Measurements from ENCODE around the gene HECTD3.
"Not testable (repeated sequence)": the region's sequence is repeated elsewhere in the genome, so short reads cannot be mapped to it uniquely, and the experiment has no call there.

The HECTD3 gene

GRCh38 chr1:44988531-44989156 lies 22.5 kb downstream of the HECTD3 start:
- DNase-seq (ENCODE audit: low read depth in 2 of 2) = no peak

GRCh38 chr1:44985747-44986359 lies 25.3 kb downstream of the HECTD3 start:
- DNase-seq (ENCODE audit: low read depth in 2 of 2) = no peak

DNA sequence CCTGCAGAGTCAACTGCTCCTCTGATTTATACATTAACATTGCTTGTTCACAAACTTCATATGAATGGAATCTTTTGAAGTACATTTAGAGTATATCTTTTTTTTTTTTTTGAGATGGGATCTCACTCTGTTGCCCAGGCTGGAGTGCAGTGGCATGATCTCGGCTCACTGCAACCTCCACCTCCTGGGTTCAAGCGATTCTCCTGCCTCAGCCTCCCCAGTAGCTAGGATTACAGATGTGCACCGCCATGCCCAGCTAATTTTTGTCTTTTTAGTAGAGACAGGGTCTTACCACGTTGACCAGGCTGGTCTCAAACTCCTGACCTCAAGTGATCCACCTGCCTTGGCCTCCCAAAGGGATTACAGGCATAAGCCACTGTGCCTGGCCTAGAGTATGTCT lies 33.8 kb downstream of the HECTD3 start:
- DNase-seq (ENCODE audit: low read depth in 2 of 2) = not testable (repeated sequence)

- DNase-seq (ENCODE audit: low read depth in 2 of 2) = no peak
Measured at GRCh38 chr1:44976252-44976651, 34.9 kb downstream of the HECTD3 start.

GRCh38 chr1:44973645-44974044 lies 37.5 kb downstream of the HECTD3 start:
- DNase-seq (ENCODE audit: low read depth in 2 of 2) = no peak

- DNase-seq (ENCODE audit: low read depth in 2 of 2) = no peak
Measured at GRCh38 chr1:44970317-44970716, 40.8 kb downstream of the HECTD3 start.

DNA sequence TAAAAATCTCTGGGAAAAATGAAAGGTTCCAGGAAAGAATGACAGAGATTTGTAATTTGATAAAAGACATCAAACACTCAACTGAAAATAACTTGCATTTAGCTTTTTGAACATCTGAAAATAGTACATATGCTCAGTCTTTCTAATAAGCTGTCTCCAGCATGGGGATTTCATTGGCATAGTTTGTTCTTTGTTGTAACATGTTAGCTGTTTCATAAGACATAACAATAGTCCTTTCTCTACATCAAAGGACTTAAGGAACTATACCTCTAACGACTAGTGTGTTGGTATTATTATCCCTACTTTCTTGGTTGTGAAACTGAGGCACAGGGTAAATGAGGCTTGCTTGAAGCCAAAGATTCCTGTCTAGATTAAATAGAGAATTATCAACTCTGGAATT lies 46.7 kb downstream of the HECTD3 start:
- DNase-seq (ENCODE audit: low read depth in 2 of 2) = no peak

DNA sequence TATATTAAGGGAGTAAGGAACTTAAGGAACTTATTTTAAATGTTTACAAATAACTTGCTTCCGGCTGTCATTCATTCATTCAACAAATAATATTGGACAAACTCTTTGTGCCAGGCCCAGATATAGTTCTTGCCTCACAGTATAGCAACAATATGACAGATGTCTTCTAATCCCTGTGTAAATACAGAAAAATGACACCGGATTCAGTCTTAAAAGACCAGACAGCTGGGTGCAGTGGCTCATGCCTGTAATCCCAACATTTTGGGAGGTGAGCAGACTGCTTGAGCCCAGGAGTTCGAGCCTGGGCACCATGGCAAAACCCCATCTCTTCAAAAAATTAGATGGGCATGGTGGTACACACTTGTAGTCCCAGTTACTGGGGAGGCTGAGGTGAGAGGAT lies 48.4 kb downstream of the HECTD3 start:
- no peak for DNase-seq (ENCODE audit: low read depth in 2 of 2)

DNA sequence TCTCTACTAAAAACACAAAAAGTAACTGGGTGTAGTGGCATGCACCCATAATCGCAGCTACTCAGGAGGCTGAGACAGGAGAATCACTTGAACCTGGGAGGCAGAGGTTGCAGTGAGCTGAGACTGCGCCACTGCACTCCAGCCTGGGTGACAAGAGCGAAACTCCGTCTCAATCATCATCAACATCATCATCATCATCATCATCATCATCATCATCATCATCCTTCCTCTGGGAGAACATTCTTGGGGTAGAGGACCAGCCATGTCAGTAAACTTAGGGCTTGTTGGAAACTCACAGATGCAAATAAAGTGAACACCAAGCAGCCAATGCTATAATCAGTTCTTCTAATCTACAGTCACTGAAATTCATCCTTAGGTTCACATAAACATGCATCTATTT lies 49.1 kb downstream of the HECTD3 start:
- not testable (repeated sequence) for DNase-seq (ENCODE audit: low read depth in 2 of 2)

GRCh38 chr1:44957566-44957965 lies 53.6 kb downstream of the HECTD3 start:
- not testable (repeated sequence) for DNase-seq (ENCODE audit: low read depth in 2 of 2)

DNA sequence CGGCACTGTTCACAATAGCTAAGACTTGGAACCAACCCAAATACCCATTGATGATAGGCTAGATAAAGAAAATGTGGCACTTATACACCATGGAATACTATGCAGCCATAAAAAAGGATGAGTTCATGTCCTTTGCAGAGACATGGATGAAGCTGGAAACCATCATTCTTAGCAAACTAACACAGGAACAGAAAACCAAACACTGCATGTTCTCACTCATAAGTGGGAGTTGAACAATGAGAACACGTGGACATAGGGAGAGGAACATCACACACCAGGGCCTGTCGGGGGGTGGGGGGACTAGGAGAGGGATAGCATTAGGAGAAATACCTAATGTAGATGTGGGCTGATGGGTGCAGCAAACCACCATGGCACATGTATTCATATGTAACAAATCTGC lies 55.0 kb downstream of the HECTD3 start:
- DNase-seq (ENCODE audit: low read depth in 2 of 2) = not testable (repeated sequence)
